B cell (primary cell): ENCODE results near the gene HAGH.

Source experiments
- CTCF ChIP-seq: fragments of 200-600 bp; IDR thresholded peaks from one replicate; pipeline ENCODE4 v1.8.0; 2022; ENCODE audit warnings: antibody characterized with exemption, mild to moderate bottlenecking
- EZH2 ChIP-seq: IDR thresholded peaks from 2 replicates; pipeline ENCODE4 v1.6.1; 2012; ENCODE audit warnings: borderline replicate concordance, low read depth, mild to moderate bottlenecking, moderate library complexity, low read length; ENCODE audit not compliant: insufficient read depth, poor library complexity, severe bottlenecking

- no peak for TF ChIP-seq EZH2
- TF ChIP-seq CTCF, result no peak
Measured at GRCh38 chr16:1781254-1781653, 45.4 kb downstream of the HAGH start.
